B cell (primary cell): Measurements from ENCODE around the gene MYH15. TPM values are rescaled to one million over a fixed set of nuclear protein-coding genes. Genes with fewer than 3 reads are reported as not detected.

ENCODE experiments used
- ATAC-seq: fragments of 200-7000 bp; cut with Tn5 transposase; one replicate; pipeline ENCODE4 v1.10.0; 2021; ENCODE audit warnings: low read depth, mild to moderate bottlenecking, moderate number of reproducible peaks, moderate library complexity
- CTCF ChIA-PET: fragments of 350-600 bp; sonication (Branson Sonifier 250); formaldehyde crosslinking; loops from one replicate; lab custom pipeline; 2021; ENCODE audit warnings: antibody characterized with exemption, inconsistent platforms; lab: Charles Lee
- POLR2A ChIA-PET: fragments of 350-600 bp; sonication (Branson Sonifier 250); formaldehyde crosslinking; loops from one replicate; lab custom pipeline; 2021; ENCODE audit warnings: antibody characterized with exemption; lab: Charles Lee
- DNase-seq: peaks from one replicate; pipeline ENCODE4 v3.0.0; 2013
- H2AFZ ChIP-seq: 2 replicates; pipeline ENCODE4 v1.6.1; 2012; ENCODE audit warnings: mild to moderate bottlenecking, low read depth, low read length; ENCODE audit not compliant: insufficient read depth, poor library complexity, severe bottlenecking
- H3K27ac ChIP-seq, 2 donors: 1 replicate in 1 of 2; 2 replicates in 1 of 2; pipeline ENCODE4 v1.5.1; 2012 to 2013; ENCODE audit warnings: low read length in 2 of 2, mild to moderate bottlenecking in 2 of 2, moderate library complexity in 1 of 2
- H3K27me3 ChIP-seq, 4 experiments: fragments of 200-600 bp in 1 of 4; sonication (generic) in 1 of 4; replicated peaks in 1 of 4; 1 replicate in 2 of 4; 2 replicates in 2 of 4; pipeline versions ENCODE4 v1.6.1 to v1.7.0; 2013 to 2016; ENCODE audit warnings: low read length in 3 of 4, mild to moderate bottlenecking in 2 of 4, mixed read lengths in 1 of 4, moderate library complexity in 1 of 4; ENCODE audit not compliant: insufficient read depth in 4 of 4, control insufficient read depth in 3 of 4; ENCODE audit errors: control extremely low read depth in 1 of 4
- H3K36me3 ChIP-seq, 2 experiments: replicated peaks in 1 of 2; 1 replicate in 1 of 2; 2 replicates in 1 of 2; pipeline versions ENCODE4 v1.6.1 to v1.7.1; 2013; ENCODE audit warnings: low read length in 1 of 2; ENCODE audit not compliant: insufficient read depth in 2 of 2, control insufficient read depth in 1 of 2; ENCODE audit errors: control extremely low read depth in 1 of 2, extremely low read depth in 1 of 2
- H3K4me1 ChIP-seq, 2 donors: fragments of 200-600 bp in 1 of 2; sonication (generic) in 1 of 2; 1 replicate in 1 of 2; 2 replicates in 1 of 2; pipeline versions ENCODE4 v1.5.1 to v1.6.1; 2013 to 2017; ENCODE audit warnings: low read length in 2 of 2; ENCODE audit not compliant: control insufficient read depth in 2 of 2, insufficient read depth in 2 of 2
- H3K4me2 ChIP-seq: replicated peaks from 2 replicates; pipeline ENCODE3; 2012; ENCODE audit warnings: mild to moderate bottlenecking, low read depth, low read length; ENCODE audit not compliant: poor library complexity, severe bottlenecking
- H3K4me3 ChIP-seq, 5 experiments: fragments of 200-600 bp in 1 of 5; sonication (generic) in 1 of 5; 1 replicate in 3 of 5; 2 replicates in 2 of 5; pipeline versions ENCODE4 v1.5.1 to v1.7.0; 2011 to 2016; ENCODE audit warnings: low read length in 4 of 5, mild to moderate bottlenecking in 4 of 5, low read depth in 2 of 5, control low read depth in 1 of 5, moderate library complexity in 1 of 5; ENCODE audit not compliant: insufficient read depth in 1 of 5; ENCODE audit errors: control extremely low read depth in 1 of 5, extremely low read depth in 1 of 5
- H3K79me2 ChIP-seq: fragments of 200-600 bp; sonication (generic); one replicate; pipeline ENCODE4 v1.6.0; 2016; ENCODE audit warnings: low read length; ENCODE audit not compliant: control insufficient read depth, insufficient read depth
- H3K9ac ChIP-seq: fragments of 200-600 bp; sonication (generic); 2 replicates; pipeline ENCODE4 v1.6.1; 2017; ENCODE audit warnings: mild to moderate bottlenecking, low read length, moderate library complexity
- H3K9me3 ChIP-seq, 3 donors: one replicate each; pipeline versions ENCODE4 v1.6.1 to v1.7.1; 2013; ENCODE audit warnings: low read length in 2 of 3; ENCODE audit not compliant: control insufficient read depth in 2 of 3, insufficient read depth in 1 of 3; ENCODE audit errors: control extremely low read depth in 1 of 3
- H4K20me1 ChIP-seq: 2 replicates; pipeline ENCODE4 v1.6.0; 2012; ENCODE audit warnings: mild to moderate bottlenecking, low read length; ENCODE audit not compliant: insufficient read depth, control insufficient read depth, poor library complexity, severe bottlenecking
- H3K27ac Mint-ChIP-seq: one replicate; pipeline ENCODE4 v1.8.0; 2021; ENCODE audit warnings: mixed read lengths
- H3K27me3 Mint-ChIP-seq: one replicate; pipeline ENCODE4 v1.8.0; 2021; ENCODE audit warnings: mixed read lengths
- H3K4me1 Mint-ChIP-seq: one replicate; pipeline ENCODE4 v1.8.0; 2021; ENCODE audit warnings: mixed read lengths
- H3K4me3 Mint-ChIP-seq: one replicate; pipeline ENCODE4 v1.8.0; 2021; ENCODE audit warnings: mixed read lengths
- H3K9me3 Mint-ChIP-seq: one replicate; pipeline ENCODE4 v1.8.0; 2022; ENCODE audit warnings: mixed read lengths; ENCODE audit not compliant: insufficient read depth
- CTCF ChIP-seq: fragments of 200-600 bp; IDR thresholded peaks from one replicate; pipeline ENCODE4 v1.8.0; 2022; ENCODE audit warnings: antibody characterized with exemption, mild to moderate bottlenecking
- EZH2 ChIP-seq: IDR thresholded peaks from 2 replicates; pipeline ENCODE4 v1.6.1; 2012; ENCODE audit warnings: borderline replicate concordance, low read depth, mild to moderate bottlenecking, moderate library complexity, low read length; ENCODE audit not compliant: insufficient read depth, poor library complexity, severe bottlenecking
- WGBS: methylation state at CpG from one replicate; pipeline ENCODE4 v1.1.5; 2013; ENCODE audit warnings: missing lambda C conversion rate; ENCODE audit not compliant: insufficient coverage; 5-methylcytosine and 5-hydroxymethylcytosine counted together
- intact Hi-C: fragments of 100-400 bp; cut with micrococcal nuclease; formaldehyde crosslinking; loops from one replicate; pipeline ENCODE4 v1.10.0; 2022
- polyA plus RNA-seq: library from polyadenylated mRNA; depleted of rRNA; stranded (reverse); fragments of >200 nt; gene quantifications from 2 replicates; pipeline ENCODE4 v1.2.3, GENCODE V29; 2012
- total RNA-seq, 2 donors: library from RNA; stranded (reverse); fragments of 120-200 nt in 1 of 2; gene quantifications; 1 replicate in 1 of 2; 2 replicates in 1 of 2; pipeline versions ENCODE4 v1.2.3 to v1.2.4, GENCODE V29; 2013 to 2022

Gene MYH15
- total and polyA plus RNA-seq, 2 donors (not counting 1 experiment from before 2014, with no cell fraction given) = 0.06 TPM; not detected in 1

- intact Hi-C loops = no loop called here
- Histone ChIP-seq H3K4me3 (no peak overlapping the region), H3K79me2 (no peaks in the 10 kb centered on the region), H3K36me3 (no peaks in the 10 kb centered on the region), H3K4me2 (peak overlapping the region; percentile 46), H3K9ac (peak overlapping the region; percentile 10), H3K9me3 (no peaks in the 10 kb centered on the region), H2AFZ (no peak overlapping the region), H3K27me3 (no peaks in the 10 kb centered on the region), H4K20me1 (no peaks in the 10 kb centered on the region), H3K4me1 (peaks cover 23 to 28% of the 10 kb centered on the region in 2 donors), H3K27ac (peak overlapping the region in 1 of 2 donors; percentile 37)
- WGBS = 35% methylated on average over 3 of the region's 6 CpGs
- Mint-ChIP-seq H3K9me3 (no peaks in the 10 kb centered on the region), H3K27me3 (no peaks in the 10 kb centered on the region), H3K4me1 (peaks cover 27% of the 10 kb centered on the region), H3K27ac (peak overlapping the region; percentile 63), H3K4me3 (peak overlapping the region; percentile 71)
- DNase-seq (peak; percentile 33), ATAC-seq (peak; percentile 56)
- no peak for TF ChIP-seq CTCF
- no peak for TF ChIP-seq EZH2
- POLR2A ChIA-PET = interaction anchor here (0.7 kb wide), 1 partner anchor 131 kb away, joined by 3 read pairs; no protein-coding TSS in a partner anchor
- CTCF ChIA-PET = interaction anchor here (1.1 kb wide), 1 partner anchor 82 kb away, joined by 3 read pairs; no protein-coding TSS in a partner anchor
Measured at GRCh38 chr3:108345492-108346205, 164.7 kb downstream of the MYH15 start.

- DNase-seq (no peak), ATAC-seq (no peak)
- intact Hi-C loops = no loop called here
- no peaks in the 10 kb centered on the region for H3K9me3 ChIP-seq
- Mint-ChIP-seq H3K4me1 (peaks cover 40% of the 10 kb centered on the region), H3K4me3 (no peak overlapping the region), H3K27me3 (no peaks in the 10 kb centered on the region), H3K27ac (no peak overlapping the region), H3K9me3 (no peaks in the 10 kb centered on the region)
- H3K79me2 ChIP-seq = no peaks in the 10 kb centered on the region
- H3K27me3 ChIP-seq = no peaks in the 10 kb centered on the region
- H3K4me1 ChIP-seq = peaks cover 30 to 39% of the 10 kb centered on the region in 2 donors
- no peak overlapping the region for H3K4me2 ChIP-seq
- no peak overlapping the region for H2AFZ ChIP-seq
- no peaks in the 10 kb centered on the region for H4K20me1 ChIP-seq
- no peak for TF ChIP-seq CTCF
- no peak for TF ChIP-seq EZH2
- no peak overlapping the region for H3K27ac ChIP-seq
- no peak overlapping the region for H3K9ac ChIP-seq
- WGBS = no CpG with 5 or more reads among the region's 4 CpGs
- H3K4me3 ChIP-seq = no peak overlapping the region
- ChIA-PET POLR2A (no interaction called here), CTCF (interaction anchor here (0.9 kb wide), 1 partner anchor 415 kb away, joined by 3 read pairs; no protein-coding TSS in a partner anchor)
- no peaks in the 10 kb centered on the region for H3K36me3 ChIP-seq
Measured at GRCh38 chr3:108343491-108343890, 166.9 kb downstream of the MYH15 start.
